OCI-LY1 (cell line): Measurements from ENCODE around the gene CISD2.

ENCODE experiments used
- EZH2 ChIP-seq: fragments of 200-600 bp; sonication (generic), shearing (Covaris generic); IDR thresholded peaks from 2 replicates; pipeline ENCODE4 v1.8.0; 2017; ENCODE audit warnings: borderline replicate concordance, mixed run types, mild to moderate bottlenecking, antibody characterized with exemption, low read length, moderate library complexity, mixed read lengths
- TF ChIP-seq, protein P1 (sequence below): fragments of 200-600 bp; sonication (generic), shearing (Covaris generic); IDR thresholded peaks from 2 replicates; pipeline ENCODE4 v1.5.1; 2017; ENCODE audit warnings: mild to moderate bottlenecking, antibody characterized with exemption, low read length, moderate library complexity, mixed read lengths

DNA sequence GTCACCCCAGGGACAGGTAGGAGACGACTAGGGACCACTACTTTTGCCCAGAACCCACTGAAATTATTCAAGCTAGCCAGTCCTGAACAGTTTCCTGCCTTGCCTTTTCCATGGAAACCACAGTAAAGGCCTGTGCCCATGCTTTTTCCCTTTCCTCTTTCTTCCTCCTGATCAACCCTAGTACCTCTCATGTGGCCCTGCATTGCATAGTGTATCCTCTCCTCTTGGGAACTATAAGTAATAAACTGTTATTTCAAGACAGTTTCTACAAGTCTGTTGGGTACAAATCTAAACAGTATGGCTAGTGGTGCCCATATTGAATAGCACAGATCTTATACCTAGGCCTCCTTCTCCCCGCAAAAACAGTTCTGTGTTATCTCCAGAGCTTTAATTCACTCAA lies 14.5 kb downstream of the CISD2 start:
- TF ChIP-seq, protein P1, sequence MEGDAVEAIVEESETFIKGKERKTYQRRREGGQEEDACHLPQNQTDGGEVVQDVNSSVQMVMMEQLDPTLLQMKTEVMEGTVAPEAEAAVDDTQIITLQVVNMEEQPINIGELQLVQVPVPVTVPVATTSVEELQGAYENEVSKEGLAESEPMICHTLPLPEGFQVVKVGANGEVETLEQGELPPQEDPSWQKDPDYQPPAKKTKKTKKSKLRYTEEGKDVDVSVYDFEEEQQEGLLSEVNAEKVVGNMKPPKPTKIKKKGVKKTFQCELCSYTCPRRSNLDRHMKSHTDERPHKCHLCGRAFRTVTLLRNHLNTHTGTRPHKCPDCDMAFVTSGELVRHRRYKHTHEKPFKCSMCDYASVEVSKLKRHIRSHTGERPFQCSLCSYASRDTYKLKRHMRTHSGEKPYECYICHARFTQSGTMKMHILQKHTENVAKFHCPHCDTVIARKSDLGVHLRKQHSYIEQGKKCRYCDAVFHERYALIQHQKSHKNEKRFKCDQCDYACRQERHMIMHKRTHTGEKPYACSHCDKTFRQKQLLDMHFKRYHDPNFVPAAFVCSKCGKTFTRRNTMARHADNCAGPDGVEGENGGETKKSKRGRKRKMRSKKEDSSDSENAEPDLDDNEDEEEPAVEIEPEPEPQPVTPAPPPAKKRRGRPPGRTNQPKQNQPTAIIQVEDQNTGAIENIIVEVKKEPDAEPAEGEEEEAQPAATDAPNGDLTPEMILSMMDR: no peak
- no peak for TF ChIP-seq EZH2
